Activated T-cell treated with anti-CD3 and anti-CD28 coated beads, Interleukin-2, amount 50 U/mL, for 1 hour (primary cell): ENCODE results near the gene PPP6C.
"Not testable (repeated sequence)": the region's sequence is repeated elsewhere in the genome, so short reads cannot be mapped to it uniquely, and the experiment has no call there.

Source experiments
- DNase-seq: peaks from one replicate; pipeline ENCODE4 v3.0.0-alpha.2; 2020

The PPP6C gene

DNA sequence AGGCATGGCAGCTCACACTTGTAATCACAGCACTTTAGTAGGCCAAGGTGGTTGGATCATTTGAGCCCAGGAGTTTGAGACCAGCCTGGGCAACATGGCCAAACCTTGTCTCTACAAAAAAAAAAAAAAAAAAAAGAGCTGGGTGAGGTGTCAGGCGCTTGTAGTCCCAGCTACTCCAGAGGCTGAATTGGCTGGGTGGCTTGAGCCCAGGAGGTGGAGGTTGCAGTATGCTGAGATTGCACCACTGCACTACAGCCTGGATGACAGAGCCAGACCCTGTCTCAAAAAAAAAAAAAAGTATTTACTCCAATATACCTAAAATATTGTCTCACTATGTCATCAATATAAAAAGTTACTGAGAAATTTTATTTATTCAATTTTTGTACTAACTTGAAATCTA is 49.0 kb downstream of the PPP6C start:
- no peak for DNase-seq

DNA sequence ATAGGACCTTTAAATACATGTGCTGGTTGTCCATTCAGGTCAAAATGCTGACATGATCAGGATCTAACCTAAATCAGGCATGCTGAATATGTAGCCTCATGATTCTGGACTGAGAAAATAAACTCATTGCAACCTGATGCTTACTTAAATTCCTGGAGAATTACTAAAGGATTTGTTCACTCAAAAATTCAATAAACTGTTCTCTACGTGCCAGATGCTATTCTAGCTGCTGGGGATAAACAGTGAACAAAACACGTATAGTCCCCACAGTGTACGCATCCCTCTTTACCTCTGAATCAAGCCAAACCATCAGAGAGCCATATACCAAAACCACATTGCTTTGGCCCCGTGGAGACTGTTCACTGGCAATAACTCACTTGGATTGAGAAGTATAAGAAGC is 52.4 kb downstream of the PPP6C start:
- no peak for DNase-seq

DNA sequence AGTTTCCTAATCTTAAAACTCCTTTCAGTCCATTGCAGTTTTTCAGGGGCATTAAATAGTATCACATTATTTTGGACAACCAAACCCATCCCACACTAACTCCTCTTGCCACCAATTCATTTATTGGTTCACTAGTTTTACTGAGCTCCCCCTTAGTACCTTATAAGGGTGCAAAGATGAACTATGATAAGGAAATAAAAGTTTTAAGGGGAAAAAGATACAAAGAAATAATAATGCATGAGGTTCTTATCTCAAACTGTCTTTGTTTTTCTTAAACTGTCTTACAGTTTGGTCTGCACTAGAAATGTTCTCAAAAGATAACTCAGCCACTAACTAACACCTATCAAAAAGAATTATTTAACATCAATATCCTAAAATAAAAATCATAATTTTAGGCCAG is 54.6 kb downstream of the PPP6C start:
- no peak for DNase-seq

DNA sequence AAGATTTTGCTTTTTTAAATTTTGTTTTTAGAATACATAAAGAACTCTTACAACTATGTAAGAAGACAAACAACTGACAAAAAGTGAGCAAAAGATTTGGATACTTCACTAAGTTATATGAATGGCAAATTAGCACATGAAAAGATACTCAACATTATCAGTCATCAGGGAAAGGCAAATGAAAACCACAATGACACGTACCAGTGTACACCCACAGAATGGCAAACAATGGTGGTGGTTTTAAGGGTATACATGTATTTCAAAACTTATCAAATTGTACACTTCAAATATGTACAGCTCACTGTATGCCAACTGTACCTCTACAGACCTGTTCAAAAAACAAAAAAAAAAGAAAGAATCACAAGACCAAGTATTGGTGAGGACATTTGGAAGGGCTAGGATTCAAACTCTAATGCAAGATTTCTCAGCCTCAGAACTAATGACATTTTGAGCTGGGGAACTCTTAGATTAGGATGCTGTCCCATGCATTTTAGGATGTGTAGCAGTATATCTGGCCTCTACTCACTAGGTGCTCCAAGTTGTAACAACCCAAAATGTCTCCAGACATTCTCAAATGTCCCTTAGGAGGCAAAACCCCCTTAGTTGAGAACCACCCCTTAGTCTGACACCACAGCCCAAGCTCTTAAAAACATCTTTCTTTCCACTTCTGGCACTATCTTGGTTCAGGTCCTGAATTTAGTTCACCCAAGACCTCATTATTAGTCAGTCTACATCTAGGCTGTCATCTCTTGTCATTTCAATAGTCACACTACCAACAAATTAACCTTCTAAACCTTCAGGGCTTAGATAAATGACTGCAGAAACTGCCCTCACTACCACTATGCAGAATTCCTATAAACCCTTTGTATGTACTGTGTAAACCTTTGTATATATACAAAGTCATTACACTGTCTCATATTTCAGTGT is 55.9 kb downstream of the PPP6C start:
- no peak for DNase-seq

DNA sequence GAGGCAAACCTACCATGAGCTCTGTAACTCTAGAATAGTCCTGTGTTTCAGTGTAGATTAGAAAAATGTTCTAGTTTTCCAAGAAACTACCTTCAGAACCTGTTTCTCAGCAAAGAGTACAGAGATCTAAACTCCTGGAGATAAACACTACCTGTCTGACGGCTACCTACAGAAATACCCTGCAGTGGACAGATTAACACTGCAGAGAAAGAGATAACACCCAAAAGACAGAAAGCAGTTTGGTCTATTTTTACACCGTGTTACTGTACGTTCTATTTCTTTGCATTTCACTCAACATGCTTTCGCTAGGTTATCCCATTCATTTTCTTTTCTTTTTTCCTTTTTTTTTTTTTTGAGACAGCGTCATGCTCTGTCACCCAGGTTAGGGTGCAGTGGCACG is 57.8 kb downstream of the PPP6C start:
- no peak for DNase-seq

DNA sequence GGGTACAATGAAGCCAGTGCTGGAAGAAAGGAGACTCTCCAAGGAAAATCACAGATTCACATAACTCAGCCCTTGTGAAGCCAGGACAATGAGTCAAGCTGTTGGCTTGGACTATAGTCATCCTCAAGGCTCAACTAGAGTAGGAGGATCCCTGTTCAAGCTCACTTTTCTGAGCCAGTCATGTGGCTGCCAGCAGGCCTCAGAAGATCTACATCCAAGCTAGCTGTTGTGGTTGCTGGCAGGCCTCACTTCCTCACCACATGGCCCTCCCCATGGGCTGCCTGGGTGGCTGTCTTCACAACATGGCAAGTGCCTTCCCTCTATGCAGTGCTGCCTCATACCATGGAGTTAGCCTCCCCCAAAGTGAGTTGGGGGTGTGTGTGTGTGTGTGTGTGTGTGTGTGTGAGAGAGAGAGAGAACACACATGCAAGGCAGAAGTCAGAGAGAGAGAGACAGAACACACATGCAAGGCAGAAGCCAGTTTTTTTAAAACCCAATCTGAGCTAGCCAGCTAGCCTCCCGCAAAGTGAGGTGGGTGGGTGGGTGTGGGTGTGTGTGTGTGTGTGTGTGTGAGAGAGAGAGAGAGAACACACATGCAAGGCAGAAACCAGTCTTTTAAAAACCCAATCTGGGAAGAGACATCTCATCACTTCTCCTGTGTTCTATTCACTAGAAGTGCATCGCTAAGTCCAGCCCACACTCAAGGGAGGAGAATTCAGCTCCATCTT is 63.4 kb downstream of the PPP6C start:
- peak; percentile 74 for DNase-seq

DNA sequence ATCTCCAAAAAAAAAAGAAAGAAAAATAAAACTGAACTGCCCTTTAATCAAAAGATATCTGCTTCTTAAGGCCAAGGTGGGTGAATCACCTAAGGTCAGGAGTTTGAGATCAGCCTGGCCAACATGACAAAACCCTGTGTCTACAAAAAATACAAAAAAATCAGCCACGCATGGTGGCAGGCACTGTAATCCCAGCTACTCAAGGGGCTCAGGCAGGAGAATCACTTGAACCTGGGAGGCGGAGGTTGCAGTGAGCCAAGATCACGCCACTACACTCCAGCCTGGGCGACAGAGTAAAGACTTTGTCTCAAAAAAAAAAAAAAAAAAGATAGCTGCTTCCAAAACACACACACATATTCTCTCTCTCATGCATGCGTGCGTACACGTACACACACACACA is 64.1 kb downstream of the PPP6C start:
- DNase-seq: no peak

DNA sequence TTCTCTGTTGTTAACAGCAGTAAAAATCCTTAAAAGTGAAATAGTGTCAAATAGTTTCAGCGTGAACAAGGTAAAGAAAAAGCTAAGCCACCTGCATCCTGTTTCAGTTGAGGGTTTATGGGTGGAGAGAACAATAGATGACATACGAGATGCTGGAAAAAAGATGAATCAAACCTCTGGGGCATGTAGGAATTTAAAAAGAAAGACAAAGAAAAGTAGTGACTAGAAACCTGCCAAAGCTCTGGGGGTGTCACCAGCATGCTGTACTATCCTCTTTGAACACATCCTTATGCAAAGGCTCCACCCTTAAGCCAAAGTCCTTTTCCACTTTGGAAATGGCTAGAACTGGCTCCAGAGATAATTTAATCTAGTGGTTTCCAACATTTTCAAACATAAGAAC is 68.5 kb downstream of the PPP6C start:
- DNase-seq: no peak

DNA sequence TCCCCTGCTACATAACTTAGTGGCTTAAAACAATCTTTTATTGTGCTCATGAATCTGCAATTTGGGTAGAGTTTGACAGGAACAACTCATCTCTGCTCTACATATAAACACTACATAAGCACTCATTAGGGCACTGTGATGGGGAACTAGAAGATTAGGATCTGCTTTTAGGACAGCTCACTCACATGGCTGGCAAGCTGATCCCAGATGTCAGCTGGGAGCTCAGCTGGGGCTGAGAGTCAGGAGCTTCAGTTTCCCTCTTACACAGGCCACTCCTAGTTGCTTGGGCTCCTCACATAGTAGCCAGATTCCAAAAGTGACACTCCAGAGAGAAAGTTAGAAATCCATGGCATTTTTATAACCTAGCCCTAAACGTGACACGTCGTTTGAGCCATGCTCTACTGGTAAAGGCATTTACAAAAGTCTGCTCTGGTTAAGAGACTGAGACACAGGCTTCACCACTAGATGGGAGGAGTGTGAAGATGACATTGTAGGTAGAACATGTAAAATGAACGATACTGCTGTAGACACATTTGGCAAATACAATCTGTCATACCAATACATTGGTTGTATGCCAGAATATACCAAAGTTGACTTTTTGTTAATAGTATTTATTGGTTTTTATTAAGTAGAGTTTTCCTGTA is 69.8 kb downstream of the PPP6C start:
- no peak for DNase-seq

DNA sequence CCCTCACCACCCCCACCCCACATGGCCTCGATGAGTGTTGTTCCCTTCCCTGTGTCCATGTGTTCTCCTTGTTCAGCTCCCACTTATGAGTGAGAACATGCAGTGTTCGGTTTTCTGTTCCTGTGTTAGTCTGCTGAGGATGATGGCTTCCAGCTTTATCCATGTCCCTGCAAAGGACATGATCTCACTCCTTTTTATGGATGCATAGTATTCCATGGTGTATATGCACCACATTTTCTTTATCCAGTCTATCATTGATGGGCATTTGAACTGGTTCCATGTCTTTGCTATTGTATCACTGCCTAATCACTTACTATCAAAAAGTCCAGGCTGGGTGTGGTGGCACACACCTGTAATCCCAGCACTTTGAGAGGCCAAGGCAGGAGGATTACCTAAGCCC is 70.9 kb downstream of the PPP6C start:
- DNase-seq: not testable (repeated sequence)

DNA sequence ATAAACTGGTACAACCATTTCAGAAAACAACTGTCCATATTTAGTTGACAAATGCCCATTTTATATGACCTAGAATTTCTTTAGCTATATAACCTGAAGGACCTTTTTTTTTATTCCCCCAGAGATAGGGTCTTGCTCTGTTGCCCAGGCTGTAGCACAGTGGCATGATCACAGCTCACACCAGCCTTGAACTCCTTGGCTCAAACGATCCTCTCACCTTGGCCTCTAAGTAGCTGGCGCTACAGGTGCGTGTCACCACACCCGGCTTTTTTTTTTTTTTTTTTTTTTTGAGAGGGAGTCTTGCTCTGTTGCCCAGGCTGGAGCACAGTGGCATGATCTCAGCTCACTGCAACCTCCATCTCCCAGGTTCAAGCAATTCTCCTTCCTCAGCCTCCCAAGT is 75.1 kb downstream of the PPP6C start:
- not testable (repeated sequence) for DNase-seq

DNA sequence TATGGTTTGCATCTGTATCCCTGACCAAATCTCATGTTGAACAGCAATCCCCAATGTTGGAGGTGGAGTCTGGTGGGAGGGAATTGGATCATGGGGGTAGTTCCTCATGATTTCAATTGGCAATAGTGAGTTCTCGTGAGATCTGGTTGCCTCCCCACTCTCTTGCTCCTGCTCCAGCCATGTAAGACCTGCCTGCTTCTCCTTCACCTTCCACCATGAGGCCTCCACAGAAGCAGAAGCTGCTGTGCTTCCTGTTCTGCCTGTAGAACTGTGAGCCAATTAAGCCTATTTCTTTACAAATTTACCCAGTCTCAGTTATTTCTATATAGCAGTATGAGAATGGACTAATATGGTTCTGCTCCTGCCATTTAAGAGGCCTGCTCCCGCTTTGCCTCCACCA is 79.1 kb downstream of the PPP6C start:
- DNase-seq: no peak

DNA sequence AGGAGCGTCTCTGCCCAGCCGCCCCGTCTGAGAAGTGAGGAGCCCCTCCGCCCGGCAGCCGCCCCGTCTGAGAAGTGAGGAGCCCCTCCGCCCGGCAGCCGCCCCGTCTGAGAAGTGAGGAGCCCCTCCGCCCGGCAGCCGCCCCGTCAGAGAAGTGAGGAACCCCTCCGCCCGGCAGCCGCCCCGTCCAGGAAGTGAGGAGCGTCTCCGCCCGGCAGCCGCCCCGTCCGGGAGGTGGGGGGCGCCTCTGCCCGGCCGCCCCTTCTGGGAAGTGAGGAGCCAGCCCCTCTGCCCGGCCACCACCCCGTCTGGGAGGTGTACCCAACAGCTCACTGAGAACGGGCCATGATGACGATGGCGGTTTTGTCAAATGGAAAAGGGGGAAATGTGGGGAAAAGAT is 81.1 kb downstream of the PPP6C start:
- DNase-seq: not testable (repeated sequence)

DNA sequence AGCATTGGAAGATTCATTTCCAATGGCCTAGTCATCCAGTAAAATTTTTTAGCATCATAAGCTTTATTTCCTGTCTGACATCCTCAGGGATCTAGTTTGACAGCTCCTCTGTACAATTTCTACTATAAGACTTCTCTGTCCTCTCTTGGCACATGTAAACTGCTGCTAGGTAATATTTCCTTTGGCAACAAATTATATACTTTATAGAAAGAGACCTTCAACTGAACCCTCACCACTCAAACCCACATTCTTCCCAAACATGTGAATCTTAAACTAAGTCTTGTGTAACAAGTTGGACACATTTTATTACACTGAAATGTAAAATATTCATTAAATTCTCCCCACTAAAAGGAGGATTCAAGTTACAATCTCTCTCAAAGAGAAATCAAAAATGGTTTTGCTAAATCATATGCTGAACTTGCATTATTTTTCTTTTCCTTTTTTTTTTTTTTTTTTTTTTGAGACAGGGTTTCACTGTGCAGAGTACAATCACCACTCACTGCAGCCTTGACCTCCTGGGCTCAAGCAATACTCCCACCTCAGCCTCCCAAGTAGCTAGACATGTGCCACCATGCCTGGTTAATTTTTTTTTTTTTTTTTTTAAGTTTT is 83.2 kb downstream of the PPP6C start:
- DNase-seq: no peak

DNA sequence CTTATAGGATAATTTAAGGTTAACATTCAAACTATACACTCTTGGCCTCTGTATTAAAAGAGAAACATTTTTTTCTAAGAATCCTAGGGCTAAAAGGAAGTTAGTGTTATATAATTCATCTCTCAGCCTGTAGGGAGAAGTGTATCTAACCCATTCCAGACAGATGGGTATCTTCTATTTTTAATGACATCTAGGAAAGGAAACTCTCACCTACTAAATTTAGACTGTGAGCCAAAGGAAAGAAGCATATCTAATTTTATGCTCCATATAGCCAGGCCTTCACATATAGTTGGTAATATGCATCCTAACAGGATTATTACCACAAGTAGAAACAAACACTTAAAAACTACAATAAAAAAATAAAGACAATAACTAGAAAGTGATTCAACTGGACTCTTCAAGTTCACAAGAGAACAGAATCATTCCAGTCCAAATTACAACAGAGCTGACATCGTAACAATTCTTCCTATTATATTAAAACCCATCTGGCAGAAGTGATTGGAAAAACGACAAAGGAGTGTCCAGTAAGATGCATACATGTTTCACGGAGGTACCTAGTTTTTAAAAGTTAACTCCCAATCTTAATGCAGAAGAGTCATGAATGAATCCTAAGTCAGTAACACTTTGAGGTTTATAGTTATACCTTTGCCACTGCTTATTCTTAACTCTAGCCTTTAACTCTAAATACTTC is 85.7 kb downstream of the PPP6C start:
- DNase-seq: no peak

DNA sequence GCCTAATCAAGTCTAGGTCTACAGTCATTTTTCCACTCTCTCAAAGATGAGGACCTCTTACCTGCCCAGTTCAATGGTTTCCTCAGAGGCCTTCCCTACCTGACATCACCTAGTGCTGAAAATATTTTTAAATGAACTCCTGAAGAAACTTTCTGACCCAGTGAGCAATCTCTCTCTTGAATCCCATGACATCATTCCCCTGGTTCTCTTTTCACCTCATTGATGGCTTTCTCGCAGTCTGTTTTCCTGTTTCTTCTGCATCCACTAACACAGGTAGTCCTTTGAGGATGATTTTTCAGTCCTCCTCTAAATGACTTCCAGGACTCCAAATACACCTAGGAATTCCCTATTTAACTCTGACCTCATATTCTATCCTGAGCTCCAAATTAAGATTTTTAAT is 86.6 kb downstream of the PPP6C start:
- DNase-seq: no peak

DNA sequence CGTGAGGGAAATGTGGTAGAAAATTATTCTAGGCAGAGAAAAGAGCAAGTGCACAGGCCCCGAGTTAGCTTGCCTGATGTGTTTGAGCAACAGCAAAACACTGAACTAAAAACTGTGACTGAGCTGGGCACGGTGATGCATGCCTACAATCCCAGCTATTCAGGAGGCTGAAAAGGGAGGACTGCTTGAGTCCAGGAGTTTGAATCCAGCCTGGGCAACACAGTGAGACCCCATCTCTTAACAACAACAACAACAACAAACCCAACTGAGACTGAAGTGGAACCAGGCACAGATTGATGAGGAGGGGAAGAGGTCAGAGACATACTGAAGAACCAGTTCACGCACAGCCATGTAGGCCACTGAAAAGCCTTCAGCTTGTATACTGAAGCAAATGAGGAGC is 88.8 kb downstream of the PPP6C start:
- DNase-seq: no peak

DNA sequence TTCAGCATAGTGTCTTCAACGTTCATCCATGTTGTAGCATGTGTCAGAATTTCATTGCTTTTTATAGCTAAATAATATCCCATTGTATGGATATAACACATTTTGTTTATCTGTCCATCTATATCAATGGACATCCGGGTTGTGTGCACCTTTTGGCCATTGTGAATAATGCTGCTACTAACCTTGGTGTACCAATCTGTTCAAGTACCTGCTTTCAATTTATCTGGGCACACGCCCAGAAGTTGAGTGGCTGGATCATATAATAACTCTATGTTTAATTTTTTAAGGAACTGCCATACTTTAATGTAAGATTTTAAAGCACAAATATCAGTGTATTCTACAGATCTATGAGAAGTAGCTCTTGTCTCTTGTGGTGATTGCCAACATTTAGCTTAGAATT is 89.8 kb downstream of the PPP6C start:
- DNase-seq: no peak
